HCT116 (cell line): Measurements from ENCODE around the gene TAF1.
"Not testable (repeated sequence)": the region's sequence is repeated elsewhere in the genome, so short reads cannot be mapped to it uniquely, and the experiment has no call there.

Source experiments
- CEBPB ChIP-seq: IDR thresholded peaks from 2 replicates; pipeline ENCODE4 v1.6.1; 2012; ENCODE audit warnings: low read depth
- EZH2 ChIP-seq: fragments of 200-600 bp; sonication (generic); IDR thresholded peaks from 2 replicates; pipeline ENCODE4 v1.6.1; 2017; ENCODE audit warnings: antibody characterized with exemption, mixed run types
- EZH2phosphoT487 ChIP-seq: fragments of 200-600 bp; IDR thresholded peaks from 2 replicates; pipeline ENCODE4 v1.6.1; 2018; ENCODE audit warnings: antibody characterized with exemption, borderline replicate concordance
- POLR2A ChIP-seq: IDR thresholded peaks from 2 replicates; pipeline ENCODE4 v1.7.0; 2011; ENCODE audit warnings: borderline replicate concordance; ENCODE audit not compliant: insufficient read depth, insufficient read length; ENCODE audit errors: extremely low read depth
- POLR2AphosphoS5 ChIP-seq: IDR thresholded peaks from 2 replicates; pipeline ENCODE4 v1.6.1; 2011; ENCODE audit warnings: mild to moderate bottlenecking, low read depth, low read length, moderate library complexity
- SP1 ChIP-seq: IDR thresholded peaks from 2 replicates; pipeline ENCODE4 v1.6.1; 2012; ENCODE audit warnings: low read depth
- TF ChIP-seq, protein P1 (sequence below), 3 experiments: fragments of 200-600 bp in 1 of 3; sonication (generic) in 1 of 3; IDR thresholded peaks in 2 of 3; conservative IDR thresholded peaks in 1 of 3; 2 replicates each; pipeline ENCODE4 v1.5.1; 2012 to 2017; ENCODE audit warnings: low read depth in 2 of 3, low read length in 2 of 3, antibody characterized with exemption in 1 of 3, borderline replicate concordance in 1 of 3, control low read depth in 1 of 3, mild to moderate bottlenecking in 1 of 3, mixed read lengths in 1 of 3, mixed run types in 1 of 3, moderate library complexity in 1 of 3; ENCODE audit not compliant: insufficient read depth in 1 of 3
- TF ChIP-seq, protein P2 (sequence below): IDR thresholded peaks from 2 replicates; pipeline ENCODE4 v1.6.1; 2012

DNA sequence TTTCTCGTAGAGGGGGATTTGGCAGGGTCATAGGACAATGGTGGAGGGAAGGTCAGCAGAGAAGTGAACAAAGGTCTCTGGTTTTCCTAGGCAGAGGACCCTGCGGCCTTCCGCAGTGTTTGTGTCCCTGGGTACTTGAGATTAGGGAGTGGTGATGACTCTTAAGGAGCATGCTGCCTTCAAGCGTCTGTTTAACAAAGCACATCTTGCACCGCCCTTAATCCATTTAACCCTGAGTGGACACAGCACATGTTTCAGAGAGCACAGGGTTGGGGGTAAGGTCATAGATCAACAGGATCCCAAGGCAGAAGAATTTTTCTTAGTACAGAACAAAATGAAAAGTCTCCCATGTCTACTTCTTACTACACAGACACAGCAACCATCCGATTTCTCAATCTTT, 85.4 kb downstream of the TAF1 start:
- TF ChIP-seq, protein P1, sequence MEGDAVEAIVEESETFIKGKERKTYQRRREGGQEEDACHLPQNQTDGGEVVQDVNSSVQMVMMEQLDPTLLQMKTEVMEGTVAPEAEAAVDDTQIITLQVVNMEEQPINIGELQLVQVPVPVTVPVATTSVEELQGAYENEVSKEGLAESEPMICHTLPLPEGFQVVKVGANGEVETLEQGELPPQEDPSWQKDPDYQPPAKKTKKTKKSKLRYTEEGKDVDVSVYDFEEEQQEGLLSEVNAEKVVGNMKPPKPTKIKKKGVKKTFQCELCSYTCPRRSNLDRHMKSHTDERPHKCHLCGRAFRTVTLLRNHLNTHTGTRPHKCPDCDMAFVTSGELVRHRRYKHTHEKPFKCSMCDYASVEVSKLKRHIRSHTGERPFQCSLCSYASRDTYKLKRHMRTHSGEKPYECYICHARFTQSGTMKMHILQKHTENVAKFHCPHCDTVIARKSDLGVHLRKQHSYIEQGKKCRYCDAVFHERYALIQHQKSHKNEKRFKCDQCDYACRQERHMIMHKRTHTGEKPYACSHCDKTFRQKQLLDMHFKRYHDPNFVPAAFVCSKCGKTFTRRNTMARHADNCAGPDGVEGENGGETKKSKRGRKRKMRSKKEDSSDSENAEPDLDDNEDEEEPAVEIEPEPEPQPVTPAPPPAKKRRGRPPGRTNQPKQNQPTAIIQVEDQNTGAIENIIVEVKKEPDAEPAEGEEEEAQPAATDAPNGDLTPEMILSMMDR (IDR thresholded peaks at IDR 0.05 in 2 of 3, conservative IDR thresholded peaks at IDR 0.05 in 1 of 3; ENCODE audit: borderline replicate concordance in 1 of 3, insufficient read depth in 1 of 3, low read depth in 2 of 3, low read length in 2 of 3): not testable (repeated sequence)
- TF ChIP-seq EZH2, POLR2AphosphoS5, SP1, EZH2phosphoT487, CEBPB, POLR2A: not testable (repeated sequence)
- TF ChIP-seq, protein P2, sequence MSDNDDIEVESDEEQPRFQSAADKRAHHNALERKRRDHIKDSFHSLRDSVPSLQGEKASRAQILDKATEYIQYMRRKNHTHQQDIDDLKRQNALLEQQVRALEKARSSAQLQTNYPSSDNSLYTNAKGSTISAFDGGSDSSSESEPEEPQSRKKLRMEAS: not testable (repeated sequence)
